GM18508 (cell line): ENCODE results near the gene B3GNT2.
"Not testable (repeated sequence)": the region's sequence is repeated elsewhere in the genome, so short reads cannot be mapped to it uniquely, and the experiment has no call there.

Experiments used
- ATAC-seq: cut with Tn5 transposase; IDR thresholded peaks from one replicate; pipeline ENCODE4 v1.9.1; 2021; ENCODE audit warnings: moderate number of reproducible peaks; ENCODE audit not compliant: insufficient read depth, unreplicated experiment

The B3GNT2 gene

DNA sequence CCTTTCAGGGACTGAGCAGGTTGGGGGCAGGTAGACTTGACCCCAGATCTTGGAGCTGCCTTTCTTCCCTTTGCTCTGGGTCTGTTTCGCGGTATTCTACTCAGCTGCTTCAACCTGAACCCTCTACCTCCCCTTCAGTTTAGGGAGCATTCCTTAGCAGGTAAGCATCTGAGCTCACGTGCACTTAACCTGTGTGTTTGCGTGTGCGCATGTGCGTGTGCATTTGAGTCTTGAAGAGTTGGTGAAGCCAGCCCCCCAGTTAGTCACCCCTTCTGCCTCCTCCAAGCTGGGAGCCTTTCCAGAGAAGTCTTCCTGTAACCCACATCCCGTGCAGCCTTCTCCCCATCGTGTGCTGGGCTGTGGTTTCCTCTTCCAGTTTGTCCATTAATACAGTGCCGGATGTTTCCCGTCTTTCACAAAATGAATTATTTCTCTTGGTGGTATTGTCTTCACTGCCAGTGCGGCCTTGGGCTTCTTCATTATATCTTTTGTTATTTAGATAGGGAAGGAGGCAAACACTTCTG, 33.2 kb downstream of the B3GNT2 start:
- no peak for ATAC-seq

GRCh38 chr2:62231541-62231940, 35.6 kb downstream of the B3GNT2 start:
- ATAC-seq: no peak

DNA sequence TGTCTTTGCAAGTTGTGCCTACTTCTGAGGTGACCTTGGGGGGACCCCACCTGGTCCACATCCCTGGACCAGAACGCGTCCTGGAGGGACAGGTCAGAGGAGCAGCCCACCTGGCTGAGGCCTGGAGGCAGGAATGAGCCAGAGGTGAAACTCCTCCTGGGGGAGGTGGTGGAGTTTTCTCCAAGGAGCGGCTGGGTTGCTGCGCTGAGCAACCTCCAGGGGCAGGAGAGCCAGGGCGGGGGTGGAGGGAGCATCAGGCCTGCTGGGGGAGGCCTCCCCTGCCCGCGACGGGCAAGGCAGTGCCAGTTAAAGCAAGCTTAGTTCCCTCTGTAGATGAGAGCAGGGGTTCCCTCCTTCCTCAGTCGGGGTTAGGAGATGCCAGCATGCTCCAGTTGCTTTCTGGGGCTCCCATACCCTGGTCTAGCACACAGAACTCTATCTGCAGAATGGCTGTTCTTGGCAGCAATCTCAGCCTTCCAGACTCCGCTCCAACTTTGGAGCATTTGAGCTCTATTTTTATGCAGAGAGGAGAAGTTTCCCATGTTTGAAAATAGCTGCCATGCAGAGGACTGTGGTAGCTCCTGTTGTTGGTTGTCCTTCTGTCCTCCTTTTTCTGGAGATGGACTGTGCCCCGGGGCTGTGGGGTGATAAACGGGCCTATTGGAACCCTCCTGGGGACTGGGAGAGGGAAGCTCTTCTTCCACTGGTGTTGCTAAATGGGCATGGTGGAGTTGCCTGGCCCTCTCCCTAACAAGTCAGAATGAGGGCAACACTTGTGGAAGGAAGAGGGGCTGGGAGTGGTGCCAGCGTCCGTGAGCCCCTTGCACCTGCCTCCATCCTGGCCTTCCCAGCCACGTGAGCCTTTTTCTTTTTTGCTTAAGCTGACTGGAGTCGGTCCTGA, 39.1 kb downstream of the B3GNT2 start:
- no peak for ATAC-seq

DNA sequence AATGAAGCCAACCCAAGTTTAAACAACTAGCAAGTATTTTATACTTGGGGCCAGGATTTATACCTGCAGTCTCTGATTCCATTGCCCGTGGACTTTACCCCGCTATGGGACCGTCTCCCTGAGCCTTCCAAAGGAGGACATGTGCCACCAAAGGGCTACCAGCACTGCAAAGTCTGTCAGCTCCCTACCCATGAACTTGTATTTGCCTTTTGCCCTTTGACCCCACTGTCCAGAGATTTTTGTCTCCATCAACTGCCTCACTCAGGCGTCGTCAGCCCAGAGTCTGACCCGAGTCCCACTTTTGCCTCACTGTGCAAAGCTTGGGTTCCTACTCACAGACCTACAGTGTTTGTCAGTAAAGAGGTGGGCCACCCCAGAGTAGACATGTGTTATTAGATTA, 40.6 kb downstream of the B3GNT2 start:
- no peak for ATAC-seq

DNA sequence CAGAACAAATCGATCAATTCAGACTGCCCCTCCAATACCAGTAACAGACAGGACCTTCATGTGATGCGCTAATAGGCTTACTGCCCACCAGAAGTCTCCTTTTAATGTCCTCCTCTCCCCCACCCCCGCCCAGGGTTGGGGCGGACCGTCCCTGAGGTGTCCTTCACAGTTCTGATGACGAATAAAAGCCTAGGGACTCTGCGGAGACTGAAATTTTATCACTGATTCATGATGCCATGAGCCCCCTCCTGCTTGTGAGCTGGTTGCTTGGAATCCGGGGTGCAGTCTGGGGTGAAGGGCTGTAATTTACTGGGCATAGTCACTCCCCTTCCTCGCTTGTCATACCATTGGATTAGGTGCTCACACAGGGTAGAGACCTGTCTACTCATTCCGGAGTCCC, 42.3 kb downstream of the B3GNT2 start:
- no peak for ATAC-seq

DNA sequence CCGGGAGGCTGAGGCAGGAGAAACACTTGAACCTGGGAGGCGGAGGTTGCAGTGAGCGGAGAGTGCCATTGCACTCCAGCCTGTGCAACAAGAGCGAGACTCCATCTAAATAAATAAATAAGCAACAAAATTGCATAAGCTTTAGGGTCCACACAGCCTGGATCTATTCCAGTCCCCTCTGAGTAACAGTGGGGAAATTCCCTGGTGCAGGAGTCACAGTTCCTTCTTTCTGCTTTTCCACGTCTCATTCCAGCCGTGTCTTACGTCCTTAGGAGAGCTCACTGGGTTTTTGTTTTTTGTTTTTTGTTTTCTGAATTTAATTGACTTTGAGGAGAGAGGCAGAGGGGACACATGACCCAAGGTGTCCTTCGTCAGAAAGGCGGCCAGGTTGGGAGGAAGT, 44.6 kb downstream of the B3GNT2 start:
- ATAC-seq: no peak

DNA sequence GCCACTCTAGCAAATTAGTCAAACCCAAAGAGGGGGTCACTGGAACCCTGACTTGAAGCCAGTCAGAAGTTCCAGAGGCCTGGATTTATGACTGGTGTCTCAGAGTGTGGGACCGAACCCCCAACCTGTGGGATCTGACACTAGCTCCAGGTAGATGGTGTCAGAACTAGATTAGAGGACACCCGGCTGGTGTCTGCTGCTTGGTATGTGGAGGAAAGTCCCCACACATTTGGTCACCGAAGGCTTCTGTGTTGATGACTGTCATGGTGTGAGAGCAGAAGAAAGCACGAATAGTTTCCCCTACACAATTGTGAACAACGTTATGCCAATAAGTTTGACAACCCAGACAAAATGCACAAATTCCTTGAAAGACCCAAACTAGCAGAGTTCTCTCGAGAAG, 48.1 kb downstream of the B3GNT2 start:
- no peak for ATAC-seq

DNA sequence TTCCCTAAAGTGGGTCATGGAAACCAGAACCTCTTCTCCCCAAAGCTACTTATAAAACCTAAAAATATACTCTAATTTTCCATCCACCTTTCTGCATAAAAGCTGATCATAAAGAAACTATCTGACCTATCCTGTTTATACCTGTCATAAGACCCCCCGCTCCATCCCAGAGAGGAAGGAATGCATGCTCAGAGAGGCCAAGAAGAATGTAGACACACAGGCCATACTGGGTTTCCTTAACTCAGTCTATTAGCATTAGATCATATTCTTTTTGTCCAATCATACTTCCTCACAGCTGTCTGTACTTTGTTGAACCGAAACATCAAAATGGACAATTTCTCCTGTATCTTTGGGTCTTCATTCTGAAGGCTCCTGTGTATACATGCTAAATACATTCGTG, 52.3 kb downstream of the B3GNT2 start:
- no peak for ATAC-seq

GRCh38 chr2:62250239-62250638, 54.3 kb downstream of the B3GNT2 start:
- no peak for ATAC-seq

GRCh38 chr2:62254424-62255266, 58.7 kb downstream of the B3GNT2 start:
- ATAC-seq: no peak

- no peak for ATAC-seq
Measured at GRCh38 chr2:62257466-62257865, 61.6 kb downstream of the B3GNT2 start.

DNA sequence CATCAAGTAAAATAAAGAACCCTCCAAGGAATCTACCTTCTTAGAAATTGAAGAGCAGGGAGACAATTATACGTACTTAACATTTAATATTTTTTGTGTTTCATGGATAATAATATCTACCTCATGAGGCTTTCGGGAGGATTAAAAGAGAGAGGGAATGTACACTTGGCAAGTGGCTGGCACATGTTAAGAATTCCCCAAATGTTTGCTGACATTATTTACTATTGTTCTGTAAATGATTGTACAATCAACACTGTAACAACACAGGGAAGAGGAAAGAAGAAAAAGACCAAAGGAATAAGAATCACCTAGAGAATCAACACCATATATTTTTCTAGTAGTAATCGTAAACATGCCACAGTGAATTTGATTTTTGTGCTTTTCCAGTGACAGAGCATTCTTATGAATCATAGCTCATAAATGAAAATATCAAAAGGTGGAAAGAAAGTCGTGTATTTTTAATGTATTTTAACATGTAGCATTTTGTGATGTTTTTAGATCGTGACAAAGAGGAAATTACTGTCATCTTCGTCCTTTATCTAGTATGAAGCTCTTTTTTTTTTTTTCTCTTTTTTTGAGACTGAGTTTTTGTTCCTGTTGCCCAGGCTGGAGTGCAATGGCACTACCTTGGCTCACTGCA, 67.3 kb downstream of the B3GNT2 start:
- ATAC-seq: no peak

DNA sequence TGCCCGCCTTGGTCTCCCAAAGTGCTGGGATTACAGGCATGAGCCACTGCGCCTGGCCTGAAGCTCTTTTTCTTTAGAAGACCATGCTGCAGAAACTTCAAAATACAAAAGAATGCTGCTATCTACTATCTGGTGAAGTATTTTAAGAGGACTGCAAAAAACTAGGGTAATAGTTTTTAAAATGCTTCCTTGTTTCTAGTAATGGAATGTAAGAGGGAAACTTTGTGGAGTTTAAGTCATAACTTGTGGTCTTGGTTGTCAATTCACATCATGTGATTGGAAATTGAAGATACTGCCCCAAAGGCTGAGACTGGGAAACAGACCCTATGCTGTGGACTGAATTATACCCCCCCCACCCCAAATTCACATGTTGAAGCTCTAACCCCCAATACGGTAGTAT, 68.3 kb downstream of the B3GNT2 start:
- no peak for ATAC-seq

DNA sequence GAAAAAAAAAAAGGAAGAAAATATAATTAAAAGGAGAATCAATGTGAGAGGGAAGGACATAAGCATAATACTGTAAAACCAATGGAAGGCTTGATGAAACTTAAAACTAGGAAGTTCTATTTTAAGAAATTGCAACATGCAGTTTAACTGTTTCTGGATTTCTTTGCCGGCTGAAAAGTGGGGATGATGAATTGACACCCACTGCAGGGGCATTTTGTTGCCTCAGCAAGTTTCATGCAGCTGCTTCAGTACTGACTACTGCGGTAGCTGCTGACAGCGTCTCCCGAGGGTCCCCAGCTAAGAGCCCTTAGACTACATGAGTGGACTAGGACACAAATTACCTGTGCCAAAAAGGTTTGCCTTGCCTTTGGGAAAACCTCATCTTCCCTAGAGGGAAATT, 69.2 kb downstream of the B3GNT2 start:
- ATAC-seq: no peak

- no peak for ATAC-seq
Measured at GRCh38 chr2:62266433-62267038, 70.6 kb downstream of the B3GNT2 start.

DNA sequence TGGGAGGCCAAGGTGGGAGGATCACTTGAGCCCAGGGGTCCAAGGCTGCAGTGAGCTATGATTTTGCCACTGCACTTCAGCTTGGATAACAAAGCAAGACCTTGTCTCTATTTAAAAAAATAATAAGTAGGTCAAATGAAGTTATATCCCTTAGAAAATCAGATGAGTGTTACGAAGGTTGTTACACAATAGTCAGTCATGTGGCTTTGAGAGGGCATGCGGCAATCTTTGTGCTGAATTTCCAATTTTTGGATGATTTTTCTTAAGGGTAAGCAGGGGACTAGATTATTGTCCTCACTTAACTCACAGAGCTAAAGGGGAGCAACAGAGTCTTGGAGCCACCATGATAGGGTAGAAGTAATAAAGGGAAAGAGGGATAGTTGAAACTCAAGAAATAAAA, 71.8 kb downstream of the B3GNT2 start:
- no peak for ATAC-seq

- ATAC-seq: not testable (repeated sequence)
Measured at GRCh38 chr2:62268681-62269188, 72.8 kb downstream of the B3GNT2 start.

DNA sequence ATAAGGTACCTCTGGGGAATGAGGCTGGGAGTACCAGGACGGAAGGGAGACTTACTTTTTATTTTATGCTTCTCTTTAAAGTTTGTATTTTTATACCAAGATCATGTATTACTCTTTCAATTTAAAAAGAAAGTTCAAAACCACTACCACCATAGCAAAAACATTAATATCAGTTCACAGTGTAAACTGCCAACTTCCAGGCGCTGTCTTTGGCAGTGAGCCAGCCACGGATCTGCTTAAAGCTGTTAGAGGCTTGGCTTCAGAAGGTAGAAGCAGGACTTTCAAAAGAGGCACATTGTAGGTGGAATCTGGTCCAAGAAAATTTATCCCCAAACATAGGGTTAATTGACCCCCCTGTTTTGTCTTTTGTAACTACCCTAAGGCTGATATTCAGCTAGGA, 74.8 kb downstream of the B3GNT2 start:
- no peak for ATAC-seq
